PFSK-1 (cell line): ENCODE data around the gene LTB4R2.

Experiments used
- FOXP2 ChIP-seq: optimal IDR thresholded peaks from 2 replicates; pipeline ENCODE3; 2011; ENCODE audit warnings: borderline replicate concordance, control low read depth, inconsistent platforms; ENCODE audit not compliant: insufficient read depth; ENCODE audit errors: extremely low read length, extremely low read depth
- POLR2AphosphoS5 ChIP-seq: IDR thresholded peaks from 2 replicates; pipeline ENCODE4 v1.6.1; 2012; ENCODE audit warnings: low read depth, mild to moderate bottlenecking, control low read depth, low read length, moderate library complexity
- SIN3A ChIP-seq: IDR thresholded peaks from 2 replicates; pipeline ENCODE4 v1.6.1; 2012; ENCODE audit warnings: mild to moderate bottlenecking, low read length, moderate library complexity, borderline replicate concordance; ENCODE audit not compliant: insufficient read depth
- TAF1 ChIP-seq: IDR thresholded peaks from 2 replicates; pipeline ENCODE4 v1.6.1; 2012; ENCODE audit warnings: low read length, control low read depth, borderline replicate concordance; ENCODE audit not compliant: insufficient read depth
- TF ChIP-seq, protein P1 (sequence below), 2 experiments: IDR thresholded peaks; 2 replicates each; pipeline versions ENCODE4 v1.6.1 to v1.8.0; 2011 to 2012; ENCODE audit warnings: low read depth in 2 of 2, low read length in 2 of 2, control low read depth in 1 of 2, inconsistent platforms in 1 of 2, mild to moderate bottlenecking in 1 of 2, moderate library complexity in 1 of 2; ENCODE audit not compliant: insufficient read depth in 1 of 2

DNA sequence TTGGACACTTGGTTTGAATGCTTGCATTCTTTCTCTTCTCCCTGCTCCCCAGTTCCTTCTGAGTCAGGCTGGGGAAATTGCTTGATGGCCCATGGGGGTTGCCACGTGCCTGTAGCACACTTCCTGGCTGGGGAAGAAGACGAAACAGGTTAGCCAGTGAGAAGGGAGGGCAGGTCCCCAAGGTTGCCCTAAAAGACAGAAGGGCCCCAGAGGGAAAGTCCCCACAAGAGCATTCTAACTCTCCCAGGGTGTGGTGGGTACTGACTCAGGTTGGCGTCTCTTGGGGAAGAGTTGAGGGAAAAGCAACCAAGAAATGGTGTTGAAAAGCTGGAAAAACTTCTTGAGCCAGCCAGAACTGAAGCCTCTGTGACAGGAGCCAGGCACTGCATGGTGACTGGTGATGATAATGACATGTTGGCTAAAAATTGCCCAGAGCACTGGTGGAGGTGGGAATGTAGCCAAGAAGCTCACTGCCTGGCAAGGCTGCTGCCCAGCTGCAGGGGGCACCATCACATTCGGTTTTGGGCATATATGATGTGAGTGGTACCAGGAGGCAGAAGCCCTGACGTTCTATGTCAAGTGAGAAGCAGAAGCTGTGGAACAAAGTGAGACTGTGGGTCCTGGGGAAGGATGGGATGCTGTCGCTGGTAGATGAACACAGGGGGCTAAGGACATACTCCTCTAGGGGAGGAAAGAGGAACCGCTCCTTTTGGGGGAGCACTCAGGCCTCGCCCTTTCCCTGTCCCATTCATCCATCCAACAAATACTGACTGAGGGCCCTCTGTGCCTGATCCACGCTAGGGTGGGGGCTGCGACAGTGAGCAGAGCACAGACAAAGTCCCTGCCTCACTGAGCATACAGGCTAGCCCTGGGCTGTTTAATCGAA, 30.4 kb upstream of the LTB4R2 start:
- TF ChIP-seq SIN3A = no peak
- TF ChIP-seq TAF1 = no peak
- TF ChIP-seq, protein P1, sequence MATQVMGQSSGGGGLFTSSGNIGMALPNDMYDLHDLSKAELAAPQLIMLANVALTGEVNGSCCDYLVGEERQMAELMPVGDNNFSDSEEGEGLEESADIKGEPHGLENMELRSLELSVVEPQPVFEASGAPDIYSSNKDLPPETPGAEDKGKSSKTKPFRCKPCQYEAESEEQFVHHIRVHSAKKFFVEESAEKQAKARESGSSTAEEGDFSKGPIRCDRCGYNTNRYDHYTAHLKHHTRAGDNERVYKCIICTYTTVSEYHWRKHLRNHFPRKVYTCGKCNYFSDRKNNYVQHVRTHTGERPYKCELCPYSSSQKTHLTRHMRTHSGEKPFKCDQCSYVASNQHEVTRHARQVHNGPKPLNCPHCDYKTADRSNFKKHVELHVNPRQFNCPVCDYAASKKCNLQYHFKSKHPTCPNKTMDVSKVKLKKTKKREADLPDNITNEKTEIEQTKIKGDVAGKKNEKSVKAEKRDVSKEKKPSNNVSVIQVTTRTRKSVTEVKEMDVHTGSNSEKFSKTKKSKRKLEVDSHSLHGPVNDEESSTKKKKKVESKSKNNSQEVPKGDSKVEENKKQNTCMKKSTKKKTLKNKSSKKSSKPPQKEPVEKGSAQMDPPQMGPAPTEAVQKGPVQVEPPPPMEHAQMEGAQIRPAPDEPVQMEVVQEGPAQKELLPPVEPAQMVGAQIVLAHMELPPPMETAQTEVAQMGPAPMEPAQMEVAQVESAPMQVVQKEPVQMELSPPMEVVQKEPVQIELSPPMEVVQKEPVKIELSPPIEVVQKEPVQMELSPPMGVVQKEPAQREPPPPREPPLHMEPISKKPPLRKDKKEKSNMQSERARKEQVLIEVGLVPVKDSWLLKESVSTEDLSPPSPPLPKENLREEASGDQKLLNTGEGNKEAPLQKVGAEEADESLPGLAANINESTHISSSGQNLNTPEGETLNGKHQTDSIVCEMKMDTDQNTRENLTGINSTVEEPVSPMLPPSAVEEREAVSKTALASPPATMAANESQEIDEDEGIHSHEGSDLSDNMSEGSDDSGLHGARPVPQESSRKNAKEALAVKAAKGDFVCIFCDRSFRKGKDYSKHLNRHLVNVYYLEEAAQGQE (IDR thresholded peaks at IDR 0.05; ENCODE audit: insufficient read depth in 1 of 2, low read depth in 2 of 2, low read length in 2 of 2) = no peak
- TF ChIP-seq POLR2AphosphoS5 = no peak
- TF ChIP-seq FOXP2 = no peak
